GM21786 (cell line): ENCODE measurements around the gene USP24.
"Not testable (repeated sequence)": the region's sequence is repeated elsewhere in the genome, so short reads cannot be mapped to it uniquely, and the experiment has no call there.

Experiments used
- ATAC-seq: cut with Tn5 transposase; IDR thresholded peaks from one replicate; pipeline ENCODE4 v1.9.1; 2021; ENCODE audit not compliant: unreplicated experiment

USP24 gene

GRCh38 chr1:55232448-55233144 is 17.4 kb upstream of the USP24 start:
- no peak for ATAC-seq

- no peak for ATAC-seq
Measured at GRCh38 chr1:55231745-55232144, 16.6 kb upstream of the USP24 start.

GRCh38 chr1:55230659-55231058 is 15.5 kb upstream of the USP24 start:
- no peak for ATAC-seq

- not testable (repeated sequence) for ATAC-seq
Measured at GRCh38 chr1:55229726-55230125, 14.6 kb upstream of the USP24 start.

- ATAC-seq = no peak
Measured at GRCh38 chr1:55225228-55225627, 10.1 kb upstream of the USP24 start.

GRCh38 chr1:55224729-55225128 is 9.6 kb upstream of the USP24 start:
- no peak for ATAC-seq

- no peak for ATAC-seq
Measured at GRCh38 chr1:55222152-55222551, 7.0 kb upstream of the USP24 start.

- ATAC-seq = no peak
Measured at GRCh38 chr1:55217226-55217986, 2.2 kb upstream of the USP24 start.

- ATAC-seq = no peak
Measured at GRCh38 chr1:55216096-55216495, 932 bp upstream of the USP24 start.

- peak; percentile 21 for ATAC-seq
Measured at GRCh38 chr1:55214934-55215193, 300 bp downstream of the USP24 start.

- ATAC-seq = peak; percentile 30
Measured at GRCh38 chr1:55214212-55214933, 791 bp downstream of the USP24 start.

GRCh38 chr1:55213885-55214211 is 1.3 kb downstream of the USP24 start:
- no peak for ATAC-seq

- ATAC-seq = no peak
Measured at GRCh38 chr1:55213151-55213884, 1.8 kb downstream of the USP24 start.

GRCh38 chr1:55212349-55213150 is 2.6 kb downstream of the USP24 start:
- ATAC-seq = no peak

- peak; percentile 33 for ATAC-seq
Measured at GRCh38 chr1:55211863-55212262, 3.3 kb downstream of the USP24 start.

- no peak for ATAC-seq
Measured at GRCh38 chr1:55210990-55211801, 4.0 kb downstream of the USP24 start.

GRCh38 chr1:55209247-55209646 is 5.9 kb downstream of the USP24 start:
- ATAC-seq = no peak

GRCh38 chr1:55206210-55206609 is 9.0 kb downstream of the USP24 start:
- ATAC-seq = no peak

GRCh38 chr1:55204997-55205396 is 10.2 kb downstream of the USP24 start:
- ATAC-seq = peak; percentile 89

- no peak for ATAC-seq
Measured at GRCh38 chr1:55203064-55203463, 12.1 kb downstream of the USP24 start.
